ENCODE measurements around the gene PEMT. TPM values are rescaled to one million over a fixed set of nuclear protein-coding genes. Genes with fewer than 3 reads are reported as not detected.

Gene PEMT
- total RNA-seq, 4 donors from 2014 or later, result 24.6 to 32.2 (median 28.2) TPM

GRCh38 chr17:17575360-17576251, 15.9 kb downstream of the PEMT start:
- intact Hi-C loops (cut with DNase I), result no loop called here
- WGBS, 2 donors, result 43 to 66% methylated on average over 5 to 14 of the region's 16 CpGs
- no peak overlapping the region for H3K4me3 ChIP-seq

GRCh38 chr17:17573912-17574311, 17.6 kb downstream of the PEMT start:
- Histone ChIP-seq H3K36me3 (peaks cover 0 to 21% (median 0%) of the 10 kb centered on the region in 3 donors), H3K27ac (peak overlapping the region in 1 of 4 donors; percentile 25), H3K4me3 (no peak overlapping the region), H3K27me3 (no peaks in the 10 kb centered on the region), H3K9me3 (no peaks in the 10 kb centered on the region), H3K4me1 (peaks cover 0 to 22% (median 7%) of the 10 kb centered on the region in 3 donors)
- 68 to 73% methylated on average over 7 of the region's 7 CpGs for WGBS, 2 donors
- DNase-seq, result no peak
- intact Hi-C loops (cut with DNase I), result loop anchor here (5.0 kb wide), 1 partner anchor 217 kb away; no protein-coding TSS in a partner anchor
- TF ChIP-seq POLR2A (IDR thresholded peaks at IDR 0.05) (no peak), CTCF (IDR thresholded peaks at IDR 0.05) (no peak)

More at GRCh38 chr17:17575360-17576251, 15.9 kb downstream of the PEMT start:
- no peak for TF ChIP-seq CTCF (IDR thresholded peaks at IDR 0.05)
- no peak for TF ChIP-seq POLR2A (IDR thresholded peaks at IDR 0.05)
- Histone ChIP-seq H3K36me3 (peaks cover 0 to 21% (median 0%) of the 10 kb centered on the region in 3 donors), H3K4me1 (peaks cover 0 to 21% (median 7%) of the 10 kb centered on the region in 3 donors), H3K27ac (peak overlapping the region in 3 of 4 donors; percentile 16 to 46 (median 42)), H3K27me3 (no peaks in the 10 kb centered on the region), H3K9me3 (no peaks in the 10 kb centered on the region)
- no peak for DNase-seq

GRCh38 chr17:17572010-17572785, 19.3 kb downstream of the PEMT start:
- TF ChIP-seq POLR2A (IDR thresholded peaks at IDR 0.05) (no peak), CTCF (IDR thresholded peaks at IDR 0.05) (no peak)
- H3K9me3 ChIP-seq, result no peaks in the 10 kb centered on the region
- peaks cover 0 to 21% (median 0%) of the 10 kb centered on the region in 3 donors for H3K36me3 ChIP-seq
- H3K27ac ChIP-seq, result no peak overlapping the region
- no peaks in the 10 kb centered on the region for H3K27me3 ChIP-seq
- DNase-seq, result no peak
- intact Hi-C loops (cut with DNase I), result loop anchor here (5.0 kb wide), 1 partner anchor 215 kb away; no protein-coding TSS in a partner anchor
- no peak overlapping the region for H3K4me3 ChIP-seq
- WGBS, 2 donors, result 73 to 81% methylated on average over 11 to 14 of the region's 15 CpGs
- peaks cover 12 to 39% (median 22%) of the 10 kb centered on the region in 3 donors for H3K4me1 ChIP-seq

- no peaks in the 10 kb centered on the region for H3K9me3 ChIP-seq
- peaks cover 0 to 12% (median 0%) of the 10 kb centered on the region in 3 donors for H3K36me3 ChIP-seq
- TF ChIP-seq CTCF (IDR thresholded peaks at IDR 0.05) (no peak), POLR2A (IDR thresholded peaks at IDR 0.05) (no peak)
- H3K4me1 ChIP-seq, result peaks cover 16 to 44% (median 33%) of the 10 kb centered on the region in 3 donors
- WGBS, 2 donors, result 78 to 86% methylated on average over 15 of the region's 15 CpGs
- H3K27me3 ChIP-seq, result no peaks in the 10 kb centered on the region
- intact Hi-C loops (cut with DNase I), result loop anchor here (5.0 kb wide), 1 partner anchor 214 kb away; no protein-coding TSS in a partner anchor
- H3K4me3 ChIP-seq, result no peak overlapping the region
- no peak for DNase-seq
- H3K27ac ChIP-seq, result no peak overlapping the region
Observed at GRCh38 chr17:17570798-17571716, 20.5 kb downstream of the PEMT start.
